ENCODE data around the gene C2CD5.
A peak's percentile ranks its signal among the peaks of the same experiment; 100 is the strongest.
"Not testable (repeated sequence)": the region's sequence is repeated elsewhere in the genome, so short reads cannot be mapped to it uniquely, and the experiment has no call there.

C2CD5 gene

DNA sequence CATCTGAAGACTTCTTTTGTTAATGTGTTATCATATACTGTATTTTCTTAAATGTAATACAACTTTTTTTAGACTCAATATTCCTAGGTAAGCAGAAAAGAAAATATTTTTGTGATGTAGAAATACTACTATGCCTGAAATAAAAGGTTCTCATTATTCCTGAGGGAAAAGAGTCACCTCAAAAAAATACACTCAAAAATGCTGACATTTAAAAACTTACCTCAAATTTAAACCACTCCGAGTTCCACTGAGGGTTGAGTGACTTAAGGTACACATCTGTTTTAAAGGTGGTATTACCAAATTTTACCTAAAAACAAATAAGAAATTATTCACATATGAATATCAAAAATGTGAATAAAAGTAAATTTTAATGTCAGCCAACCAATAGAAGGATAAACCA, 9.3 kb downstream of the C2CD5 start:
- DNase-seq = no peak

DNA sequence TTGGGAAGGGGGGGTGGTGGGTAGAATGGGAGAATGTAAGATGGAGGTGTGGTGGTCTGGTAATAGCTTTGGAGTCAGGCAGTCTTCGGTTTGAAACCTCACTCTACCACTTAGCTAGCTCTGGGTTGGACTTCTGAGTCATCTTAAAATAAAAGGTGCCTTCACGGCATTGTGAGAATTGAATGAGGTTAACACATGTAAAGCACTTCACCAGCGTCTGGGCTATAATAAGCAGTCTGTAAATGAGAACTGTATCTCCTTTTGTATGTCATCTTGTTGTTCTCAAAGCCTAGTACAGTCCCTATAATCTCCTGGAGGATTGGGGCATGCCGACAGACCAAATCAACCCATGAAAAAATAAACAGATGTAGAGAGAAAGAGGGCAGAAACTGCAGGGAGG, 11.2 kb downstream of the C2CD5 start:
- DNase-seq = peak; percentile 82

DNA sequence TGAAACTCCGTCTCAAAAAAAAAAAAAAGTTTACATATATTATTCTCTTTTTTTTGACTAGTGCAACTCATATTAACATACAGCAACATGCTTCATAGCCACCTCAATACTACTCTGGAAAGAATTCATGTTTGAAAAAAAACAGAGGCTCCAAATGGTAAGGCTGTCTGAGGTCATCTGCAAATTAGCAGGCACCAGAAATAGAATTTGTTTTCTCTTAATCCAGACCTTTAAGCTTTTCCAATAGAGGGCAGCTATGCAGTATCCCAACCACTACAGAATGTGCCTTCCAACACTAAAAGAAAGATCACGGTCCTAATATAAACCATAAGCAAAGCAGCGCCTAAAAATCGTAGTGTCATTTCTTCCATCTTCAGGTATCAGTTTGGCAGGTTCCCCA, 12.0 kb downstream of the C2CD5 start:
- no peak for DNase-seq

GRCh38 chr12:22531205-22531604, 13.1 kb downstream of the C2CD5 start:
- no peak for DNase-seq

- no peak for DNase-seq
These were observed 14.9 kb downstream of the C2CD5 start for GRCh38 chr12:22529281-22530060.

GRCh38 chr12:22527999-22528398, 16.3 kb downstream of the C2CD5 start:
- no peak for DNase-seq

DNA sequence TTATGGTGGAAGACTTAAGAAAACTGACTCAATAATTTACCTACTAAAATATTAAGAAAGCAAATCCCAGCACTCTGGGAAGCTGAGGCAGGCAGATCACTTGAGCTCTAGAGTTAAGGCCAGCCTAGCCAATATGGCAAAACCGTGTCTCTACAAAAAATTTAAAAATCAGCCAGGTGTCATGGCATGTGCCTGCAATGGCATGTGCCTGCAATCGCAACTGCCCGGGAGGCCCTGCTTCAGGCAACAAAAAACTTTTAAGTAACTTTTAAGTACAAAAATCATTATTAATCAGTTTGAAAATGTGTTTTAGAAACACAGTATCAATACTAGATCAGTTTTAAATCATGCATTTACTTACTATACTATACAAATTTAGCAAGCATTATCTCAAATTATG, 17.5 kb downstream of the C2CD5 start:
- no peak for DNase-seq

- DNase-seq = no peak
These were observed 18.9 kb downstream of the C2CD5 start for GRCh38 chr12:22525426-22525825.

DNA sequence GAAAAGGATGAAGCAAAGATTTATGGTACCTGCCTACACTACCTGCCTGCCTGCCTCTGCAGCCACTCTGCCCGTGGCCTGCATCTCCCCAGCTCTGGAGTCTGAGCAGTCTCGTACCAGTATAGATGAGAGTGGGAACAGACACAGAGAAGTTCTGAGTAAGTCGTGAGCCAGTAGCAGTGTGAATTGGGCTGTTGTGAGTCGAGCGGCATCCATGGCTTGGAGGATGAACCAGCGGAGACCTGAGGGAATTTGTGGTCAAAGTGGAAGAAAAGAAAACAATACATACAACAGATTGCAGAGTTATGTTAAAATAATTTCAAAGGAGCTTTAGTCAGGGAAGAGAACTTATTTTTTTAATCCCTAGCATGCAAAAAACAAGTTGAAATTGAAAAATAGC, 25.3 kb downstream of the C2CD5 start:
- no peak for DNase-seq

GRCh38 chr12:22518060-22518719, 26.2 kb downstream of the C2CD5 start:
- DNase-seq = no peak

DNA sequence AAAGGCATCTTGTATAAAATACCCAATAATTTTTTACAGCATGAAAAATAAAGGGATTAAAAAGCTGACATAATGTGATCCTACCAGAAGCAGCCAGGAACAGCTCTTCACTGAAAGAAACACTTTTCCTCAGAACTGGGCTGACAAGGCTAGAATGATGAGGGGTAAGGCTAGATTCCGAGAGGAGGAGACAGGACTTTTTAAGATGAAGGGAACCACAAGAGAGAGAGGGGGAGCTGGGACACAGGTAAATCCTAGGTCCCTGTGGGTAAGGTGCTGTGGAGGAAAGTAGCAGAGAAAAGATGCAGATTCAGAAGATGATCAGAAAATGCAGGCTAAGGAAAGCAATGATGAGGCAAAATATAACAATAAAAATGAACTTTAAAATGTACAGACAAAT, 29.5 kb downstream of the C2CD5 start:
- DNase-seq = no peak

- no peak for DNase-seq
These were observed 38.5 kb downstream of the C2CD5 start for GRCh38 chr12:22505826-22506225.

DNA sequence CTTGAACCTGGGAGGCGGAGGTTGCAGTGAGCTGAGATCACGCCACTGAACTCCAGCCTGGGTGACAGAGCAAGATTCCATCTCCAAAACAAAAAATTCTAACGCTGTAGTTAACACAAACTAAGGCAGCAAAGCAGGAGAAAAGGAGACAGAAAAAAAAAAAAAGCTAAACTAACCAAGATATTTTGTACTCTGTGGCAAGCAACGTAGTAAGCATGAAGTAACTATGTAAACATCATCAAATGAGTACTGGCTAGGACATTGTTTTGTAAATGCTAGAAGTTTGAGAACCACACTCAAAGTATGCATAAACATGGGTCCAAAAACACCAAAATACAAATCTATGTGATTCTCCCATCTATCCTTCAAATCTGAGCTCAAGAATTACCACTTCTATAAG, 44.2 kb downstream of the C2CD5 start:
- DNase-seq = no peak

- DNase-seq = no peak
These were observed 44.9 kb downstream of the C2CD5 start for GRCh38 chr12:22499445-22499844.

- no peak for DNase-seq
These were observed 50.0 kb downstream of the C2CD5 start for GRCh38 chr12:22494319-22494718.

DNA sequence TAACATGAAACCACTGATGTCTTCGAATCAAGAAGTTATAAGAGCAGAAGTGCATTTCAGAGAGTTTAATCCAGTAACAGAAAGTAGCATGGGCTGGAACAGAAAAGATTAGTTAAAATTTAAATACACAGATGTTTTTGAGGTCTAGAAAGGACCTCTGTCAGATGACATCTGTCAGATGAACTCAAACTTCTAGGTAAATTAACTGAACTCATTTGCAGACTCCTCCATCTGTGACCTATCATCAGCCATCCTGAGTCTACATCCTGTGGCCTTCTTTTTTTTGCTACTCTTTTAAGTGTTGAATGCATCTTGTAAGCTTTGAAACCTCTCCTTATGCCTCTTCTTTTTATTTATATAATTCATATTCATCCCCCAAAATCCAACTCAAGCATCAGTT, 53.3 kb downstream of the C2CD5 start:
- no peak for DNase-seq

DNA sequence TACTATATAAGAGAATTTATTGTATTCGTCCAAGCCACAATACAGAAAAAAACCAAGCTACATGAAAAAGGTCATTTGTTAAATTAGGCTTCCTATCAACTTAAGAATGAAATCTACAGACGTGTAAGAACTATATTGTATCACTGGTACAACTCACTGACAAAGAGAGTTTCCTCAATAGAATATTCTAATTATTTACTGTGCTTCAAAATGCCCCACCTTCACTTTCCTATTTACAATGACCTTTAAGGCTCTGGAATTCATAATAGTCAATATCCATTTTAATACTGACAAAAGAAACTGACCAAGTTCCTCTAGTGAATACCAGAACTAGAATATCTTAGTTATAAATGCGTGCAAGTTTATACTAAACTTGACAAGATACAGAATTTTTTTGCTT, 55.9 kb downstream of the C2CD5 start:
- no peak for DNase-seq

GRCh38 chr12:22487683-22488082, 56.7 kb downstream of the C2CD5 start:
- DNase-seq = not testable (repeated sequence)

DNA sequence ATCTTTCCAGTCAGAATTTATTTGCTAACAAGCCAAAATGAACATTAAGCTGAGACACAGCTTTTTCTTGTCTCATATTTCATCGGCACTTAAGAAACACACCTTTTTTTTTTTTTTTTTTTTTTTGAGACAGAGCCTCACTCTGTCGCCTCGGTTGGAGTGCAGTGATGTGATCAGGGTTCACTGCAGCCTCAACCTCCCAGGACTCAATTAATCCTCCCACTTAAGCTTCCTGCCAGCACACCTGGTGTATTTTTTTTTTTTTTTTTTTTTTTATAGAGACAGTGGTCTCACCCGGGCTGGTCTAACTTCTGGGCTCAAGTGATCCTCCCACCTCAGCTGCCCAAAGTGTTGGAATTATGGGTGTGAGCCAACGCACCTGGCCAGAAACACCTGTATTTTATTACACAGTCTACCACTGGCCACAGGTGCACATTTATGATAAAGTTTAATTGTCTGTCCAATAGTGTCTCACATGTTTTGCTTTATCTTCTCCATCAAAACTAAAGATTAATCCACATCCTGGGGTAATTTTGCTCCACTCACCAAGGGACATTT, 62.7 kb downstream of the C2CD5 start:
- DNase-seq = no peak

GRCh38 chr12:22480814-22481213, 63.5 kb downstream of the C2CD5 start:
- DNase-seq = not testable (repeated sequence)

GRCh38 chr12:22480016-22480415, 64.3 kb downstream of the C2CD5 start:
- DNase-seq = no peak

- no peak for DNase-seq
These were observed 66.5 kb downstream of the C2CD5 start for GRCh38 chr12:22477894-22478287.

DNA sequence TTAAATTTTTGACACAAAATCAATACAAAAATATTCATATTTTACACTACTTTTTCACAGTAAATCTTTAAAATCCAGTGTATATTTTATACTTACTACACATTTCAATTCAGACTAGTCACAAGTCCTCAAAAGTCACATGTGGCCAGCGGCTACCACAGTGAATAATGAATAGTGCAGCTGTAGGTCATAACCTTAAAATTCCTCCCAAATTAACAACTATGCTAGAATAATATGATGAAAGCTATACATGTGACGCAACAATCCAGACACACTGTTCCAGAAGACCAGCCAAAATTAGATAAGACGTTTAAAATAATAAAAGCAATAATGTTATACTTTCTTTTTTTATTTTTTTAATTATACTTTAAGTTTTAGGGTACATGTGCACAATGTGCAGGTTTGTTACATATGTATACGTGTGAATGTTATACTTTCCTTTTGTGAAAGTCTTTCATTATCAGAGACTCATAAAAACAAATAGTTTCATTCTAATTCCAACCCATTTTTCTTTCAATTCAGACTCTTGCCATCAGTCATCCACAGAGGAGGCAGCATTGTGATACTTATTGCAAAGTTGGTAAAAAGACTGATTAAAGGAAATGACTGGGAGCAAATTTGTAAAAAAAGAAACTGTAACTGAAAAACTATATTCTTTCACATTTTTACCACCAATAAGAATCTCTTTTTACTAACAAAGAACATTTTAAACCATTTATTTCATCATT, 67.0 kb downstream of the C2CD5 start:
- no peak for DNase-seq

GRCh38 chr12:22476133-22476532, 68.2 kb downstream of the C2CD5 start:
- no peak for DNase-seq

Measured in NCI-H2227 treated with DMSO at 0.1 percent for 48 hours (cell line).